GM21786 (cell line): ENCODE results near the gene CMSS1.
A peak's percentile ranks its signal among the peaks of the same experiment; 100 is the strongest.

ENCODE experiments used
- ATAC-seq: cut with Tn5 transposase; IDR thresholded peaks from one replicate; pipeline ENCODE4 v1.9.1; 2021; ENCODE audit not compliant: unreplicated experiment

CMSS1 gene

GRCh38 chr3:100098784-100099070, 281.1 kb downstream of the CMSS1 start:
- ATAC-seq = no peak

GRCh38 chr3:100099621-100100020, 282.0 kb downstream of the CMSS1 start:
- ATAC-seq = no peak

GRCh38 chr3:100100425-100100824, 282.8 kb downstream of the CMSS1 start:
- no peak for ATAC-seq

- ATAC-seq = no peak
Measured at GRCh38 chr3:100102757-100103156, 285.1 kb downstream of the CMSS1 start.

GRCh38 chr3:100103558-100104441, 286.1 kb downstream of the CMSS1 start:
- peak; percentile 93 for ATAC-seq

GRCh38 chr3:100104442-100104798, 286.8 kb downstream of the CMSS1 start:
- peak; percentile 32 for ATAC-seq

- no peak for ATAC-seq
Measured at GRCh38 chr3:100104817-100105413, 287.3 kb downstream of the CMSS1 start.

- peak; percentile 43 for ATAC-seq
Measured at GRCh38 chr3:100105501-100105900, 287.8 kb downstream of the CMSS1 start.

- no peak for ATAC-seq
Measured at GRCh38 chr3:100106094-100106493, 288.4 kb downstream of the CMSS1 start.

- no peak for ATAC-seq
Measured at GRCh38 chr3:100106531-100107141, 289.0 kb downstream of the CMSS1 start.

GRCh38 chr3:100107221-100107814, 289.7 kb downstream of the CMSS1 start:
- no peak for ATAC-seq

- ATAC-seq = no peak
Measured at GRCh38 chr3:100108464-100109079, 290.9 kb downstream of the CMSS1 start.

GRCh38 chr3:100110162-100110561, 292.5 kb downstream of the CMSS1 start:
- ATAC-seq = no peak

- ATAC-seq = no peak
Measured at GRCh38 chr3:100111728-100112127, 294.1 kb downstream of the CMSS1 start.

- no peak for ATAC-seq
Measured at GRCh38 chr3:100113723-100114412, 296.2 kb downstream of the CMSS1 start.

- no peak for ATAC-seq
Measured at GRCh38 chr3:100114413-100115030, 296.9 kb downstream of the CMSS1 start, which contains the start of gene FILIP1L. Gene FILIP1L, minus strand, starts transcription at chr3:100114501.

- no peak for ATAC-seq
Measured at GRCh38 chr3:100117093-100117492, 299.4 kb downstream of the CMSS1 start.

- no peak for ATAC-seq
Measured at GRCh38 chr3:100120012-100120411, 302.4 kb downstream of the CMSS1 start.

- no peak for ATAC-seq
Measured at GRCh38 chr3:100120693-100121092, 303.0 kb downstream of the CMSS1 start.

GRCh38 chr3:100122321-100122720, 304.7 kb downstream of the CMSS1 start:
- ATAC-seq = no peak
